ENCODE measurements around the gene CCDC91.

DNA sequence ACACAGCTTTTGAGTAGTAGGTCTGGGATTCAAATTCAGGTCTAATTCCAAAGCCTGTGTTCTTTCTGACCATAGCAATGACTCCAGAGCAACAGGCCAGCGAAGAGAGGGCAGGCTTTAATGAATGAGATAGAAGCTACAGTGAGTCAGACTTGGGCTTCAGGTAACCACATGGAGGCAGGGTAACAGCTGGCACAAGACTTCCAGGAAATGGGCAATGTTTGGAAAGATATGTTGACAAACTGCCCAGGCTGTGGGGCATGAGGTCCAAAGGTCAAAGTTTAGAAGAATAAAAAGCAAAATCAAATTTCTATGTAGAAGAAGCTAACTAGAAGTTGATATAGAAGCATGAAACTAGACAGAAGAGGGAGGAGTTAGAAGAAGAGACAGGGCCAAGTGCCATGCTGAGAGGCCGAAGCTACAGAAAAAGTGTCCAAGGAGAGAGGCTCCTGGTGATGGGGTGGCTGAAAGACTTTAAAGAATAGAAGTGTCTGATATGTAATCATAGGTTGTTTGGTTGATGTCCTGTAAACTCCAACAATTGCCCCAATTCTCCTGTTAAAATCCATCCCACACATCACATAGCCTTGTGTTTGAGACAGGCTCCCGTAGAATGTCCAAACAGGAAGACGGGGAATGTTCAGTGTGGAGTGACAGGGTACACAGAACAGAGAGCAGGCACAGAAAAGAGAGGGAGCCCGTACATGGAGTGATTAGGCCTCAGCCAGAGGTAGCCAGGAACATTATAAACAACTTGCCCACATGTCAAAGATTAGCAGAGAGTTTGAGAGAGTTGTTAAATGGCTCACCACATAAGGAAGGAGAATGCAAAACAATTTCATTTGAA is 384.7 kb downstream of the CCDC91 start:
- TF ChIP-seq CTCF (IDR thresholded peaks at IDR 0.05; ENCODE audit: insufficient read depth, low read length) (no peak), GABPA (IDR thresholded peaks at IDR 0.05; ENCODE audit: low read depth) (no peak), POLR2AphosphoS5 (IDR thresholded peaks at IDR 0.05; ENCODE audit: low read depth) (no peak)
